OCI-LY7 (cell line): ENCODE measurements around the gene CLDN19. TPM values are rescaled to one million over a fixed set of nuclear protein-coding genes. Genes with fewer than 3 reads are reported as not detected.

Source experiments
- BruUV-seq: library from RNA; stranded (reverse); fragments of 400-500 nt; replicated peaks from 2 replicates; lab custom pipeline; 2021; lab: Mats Ljungman, UMichigan
- CTCF ChIA-PET: fragments of 300-600 bp; sonication (Branson Sonifier 250); formaldehyde crosslinking; loops from one replicate; lab custom pipeline; 2022; ENCODE audit warnings: antibody characterized with exemption; ENCODE audit not compliant: unreplicated experiment; lab: Charles Lee
- POLR2A ChIA-PET: fragments of 300-600 bp; sonication (Branson Sonifier 250); formaldehyde crosslinking; loops from one replicate; lab custom pipeline; 2022; ENCODE audit warnings: antibody characterized with exemption; lab: Charles Lee
- DNase-seq: peaks from one replicate; pipeline ENCODE4 v3.0.0-alpha.2; 2015; ENCODE audit warnings: low spot score
- H2AFZ ChIP-seq: fragments of 200-600 bp; sonication (generic), shearing (Covaris generic); 2 replicates; pipeline ENCODE4 v1.6.1; 2014; ENCODE audit warnings: mild to moderate bottlenecking, antibody characterized with exemption, low read length, moderate library complexity
- H3K27ac ChIP-seq: fragments of 200-600 bp; sonication (generic); 2 replicates; pipeline ENCODE4 v1.5.1; 2014; ENCODE audit warnings: mixed run types, low read depth, mild to moderate bottlenecking, moderate library complexity, low read length, inconsistent platforms; ENCODE audit not compliant: poor library complexity, severe bottlenecking
- H3K36me3 ChIP-seq: fragments of 200-600 bp; sonication (generic); 2 replicates; pipeline ENCODE4 v1.6.1; 2014; ENCODE audit warnings: mild to moderate bottlenecking, antibody characterized with exemption, low read length, moderate library complexity, mixed read lengths; ENCODE audit not compliant: insufficient read depth
- H3K4me1 ChIP-seq: fragments of 200-600 bp; sonication (generic); 2 replicates; pipeline ENCODE4 v1.5.1; 2014; ENCODE audit warnings: mild to moderate bottlenecking, low read length; ENCODE audit not compliant: insufficient read depth, poor library complexity, severe bottlenecking
- H3K4me2 ChIP-seq: fragments of 200-600 bp; sonication (generic); 2 replicates; pipeline ENCODE4 v1.6.1; 2014; ENCODE audit warnings: mild to moderate bottlenecking, low read length
- H3K4me3 ChIP-seq: fragments of 200-600 bp; sonication (generic); 2 replicates; pipeline ENCODE4 v1.5.1; 2014; ENCODE audit warnings: mild to moderate bottlenecking, low read depth, low read length; ENCODE audit not compliant: poor library complexity, severe bottlenecking
- H3K79me2 ChIP-seq: fragments of 200-600 bp; sonication (generic); 2 replicates; pipeline ENCODE4 v1.6.1; 2016; ENCODE audit warnings: low read depth, mild to moderate bottlenecking, low read length, moderate library complexity, mixed read lengths; ENCODE audit not compliant: insufficient read depth
- H3K9me2 ChIP-seq: fragments of 200-600 bp; sonication (generic); 2 replicates; pipeline ENCODE4 v1.6.1; 2016; ENCODE audit warnings: mild to moderate bottlenecking, low read length, mixed read lengths; ENCODE audit not compliant: insufficient read depth
- H3K9me3 ChIP-seq: fragments of 200-600 bp; sonication (generic); 2 replicates; pipeline ENCODE4 v1.6.1; 2014; ENCODE audit warnings: mild to moderate bottlenecking, mixed run types, low read length, mixed read lengths
- H4K20me1 ChIP-seq: fragments of 200-600 bp; sonication (generic); 2 replicates; pipeline ENCODE4 v1.6.1; 2014; ENCODE audit warnings: mild to moderate bottlenecking, antibody characterized with exemption, low read length, moderate library complexity, mixed read lengths; ENCODE audit not compliant: insufficient read depth
- CTCF ChIP-seq: fragments of 200-600 bp; sonication (generic); conservative IDR thresholded peaks from 2 replicates; pipeline ENCODE4 v1.5.1; 2014; ENCODE audit warnings: mild to moderate bottlenecking, antibody characterized with exemption, low read length, moderate library complexity, mixed read lengths
- EZH2phosphoT487 ChIP-seq: fragments of 200-600 bp; sonication (generic); IDR thresholded peaks from 2 replicates; pipeline ENCODE4 v1.6.1; 2018; ENCODE audit warnings: low read depth, borderline replicate concordance, mild to moderate bottlenecking, mixed run types, antibody characterized with exemption, low read length, moderate library complexity, mixed read lengths
- intact Hi-C: fragments of 100-400 bp; cut with micrococcal nuclease; formaldehyde crosslinking; loops from one replicate; pipeline ENCODE4 v1.10.0; 2022; ENCODE audit not compliant: unreplicated experiment
- total RNA-seq, 2 experiments: library from RNA; depleted of rRNA in 1 of 2; stranded (reverse); fragments of >200 nt in 1 of 2; shearing (Covaris generic) in 1 of 2; gene quantifications; 2 replicates each; pipeline ENCODE4 v1.2.3, GENCODE V29; 2014 to 2022

CLDN19 gene
- total RNA-seq, 2 experiments from 2014 or later, result not detected

- no peak overlapping the region for H3K4me3 ChIP-seq
- H4K20me1 ChIP-seq, result no peaks in the 10 kb centered on the region
- no peaks in the 10 kb centered on the region for H3K9me3 ChIP-seq
- no peak overlapping the region for H2AFZ ChIP-seq
- H3K9me2 ChIP-seq, result no peaks in the 10 kb centered on the region
- CTCF ChIA-PET, result no interaction called here
- peaks cover 11% of the 10 kb centered on the region for H3K4me1 ChIP-seq
- no peak for TF ChIP-seq EZH2phosphoT487
- TF ChIP-seq CTCF, result no peak
- no peak for DNase-seq
- H3K79me2 ChIP-seq, result no peaks in the 10 kb centered on the region
- BruUV-seq, result no TSS peak
- intact Hi-C loops, result no loop called here
- POLR2A ChIA-PET, result interaction anchor here (0.6 kb wide), 1 partner anchor 10 kb away, joined by 3 read pairs; no protein-coding TSS in a partner anchor
- no peak overlapping the region for H3K4me2 ChIP-seq
- H3K27ac ChIP-seq, result no peak overlapping the region
- H3K36me3 ChIP-seq, result no peaks in the 10 kb centered on the region
Measured at GRCh38 chr1:42733415-42734200, 6.4 kb downstream of the CLDN19 start.

- ChIA-PET POLR2A (interaction anchor here (0.5 kb wide), 1 partner anchor 9 kb away, joined by 3 read pairs; no protein-coding TSS in a partner anchor), CTCF (interaction anchor here (0.5 kb wide), 1 partner anchor 1185 kb away, joined by 4 read pairs; no protein-coding TSS in a partner anchor)
- no TSS peak for BruUV-seq
- TF ChIP-seq CTCF, result no peak
- TF ChIP-seq EZH2phosphoT487, result no peak
- Histone ChIP-seq H3K4me2 (no peak overlapping the region), H3K4me1 (peaks cover 7% of the 10 kb centered on the region), H3K9me2 (no peaks in the 10 kb centered on the region), H4K20me1 (no peaks in the 10 kb centered on the region), H3K4me3 (no peak overlapping the region), H3K9me3 (no peaks in the 10 kb centered on the region), H3K36me3 (no peaks in the 10 kb centered on the region), H3K27ac (no peak overlapping the region), H2AFZ (no peak overlapping the region), H3K79me2 (no peaks in the 10 kb centered on the region)
- intact Hi-C loops, result no loop called here
- no peak for DNase-seq
Measured at GRCh38 chr1:42732126-42732680, 7.8 kb downstream of the CLDN19 start.

GRCh38 chr1:42731585-42731984, 8.5 kb downstream of the CLDN19 start:
- no peaks in the 10 kb centered on the region for H4K20me1 ChIP-seq
- CTCF ChIA-PET, result interaction anchor here (0.5 kb wide), 1 partner anchor 1185 kb away, joined by 4 read pairs; no protein-coding TSS in a partner anchor
- H3K9me2 ChIP-seq, result no peaks in the 10 kb centered on the region
- H3K36me3 ChIP-seq, result no peaks in the 10 kb centered on the region
- H3K4me2 ChIP-seq, result no peak overlapping the region
- no peak overlapping the region for H3K4me3 ChIP-seq
- H2AFZ ChIP-seq, result no peak overlapping the region
- TF ChIP-seq CTCF (no peak), EZH2phosphoT487 (no peak)
- no peaks in the 10 kb centered on the region for H3K79me2 ChIP-seq
- no TSS peak for BruUV-seq
- H3K4me1 ChIP-seq, result peaks cover 1% of the 10 kb centered on the region
- intact Hi-C loops, result no loop called here
- H3K27ac ChIP-seq, result no peak overlapping the region
- POLR2A ChIA-PET, result interaction anchor here (0.5 kb wide), 1 partner anchor 9 kb away, joined by 3 read pairs; no protein-coding TSS in a partner anchor
- no peaks in the 10 kb centered on the region for H3K9me3 ChIP-seq
- DNase-seq, result no peak
